Aorta (tissue), 5 donors: ENCODE results near the gene MAD1L1. TPM values are rescaled to one million over a fixed set of nuclear protein-coding genes. Genes with fewer than 3 reads are reported as not detected.

Source experiments
- ATAC-seq: fragments of 200-7000 bp; cut with Tn5 transposase; one replicate; pipeline ENCODE4 v1.9.1; 2022; ENCODE audit warnings: moderate library complexity; ENCODE audit not compliant: low FRiP score
- DNase-seq, 2 donors: peaks; one replicate each; pipeline ENCODE4 v3.0.0-alpha.2; 2020
- H3K27ac ChIP-seq, 2 donors: one replicate each; pipeline ENCODE4 v1.5.1; 2013; ENCODE audit warnings: low read length in 2 of 2, mild to moderate bottlenecking in 2 of 2, moderate library complexity in 2 of 2, control low read depth in 1 of 2, inconsistent platforms in 1 of 2, low read depth in 1 of 2
- H3K27me3 ChIP-seq, 2 donors: one replicate each; pipeline ENCODE4 v1.6.1; 2013; ENCODE audit warnings: control low read depth in 1 of 2, low read length in 1 of 2, mild to moderate bottlenecking in 1 of 2, moderate library complexity in 1 of 2; ENCODE audit not compliant: insufficient read depth in 2 of 2, control insufficient read depth in 1 of 2
- H3K36me3 ChIP-seq, 2 donors: one replicate each; pipeline ENCODE4 v1.6.1; 2013; ENCODE audit warnings: control low read depth in 1 of 2, low read length in 1 of 2, mild to moderate bottlenecking in 1 of 2; ENCODE audit not compliant: insufficient read depth in 2 of 2, control insufficient read depth in 1 of 2
- H3K4me1 ChIP-seq, 2 donors: one replicate each; pipeline ENCODE4 v1.6.1; 2013; ENCODE audit warnings: low read length in 2 of 2, control low read depth in 1 of 2, mild to moderate bottlenecking in 1 of 2, moderate library complexity in 1 of 2; ENCODE audit not compliant: insufficient read depth in 2 of 2, control insufficient read depth in 1 of 2
- H3K4me3 ChIP-seq, 2 donors: one replicate each; pipeline ENCODE4 v1.5.1; 2013; ENCODE audit warnings: low read length in 2 of 2, control low read depth in 1 of 2, mild to moderate bottlenecking in 1 of 2
- H3K9me3 ChIP-seq: one replicate; pipeline ENCODE4 v1.6.1; 2013; ENCODE audit warnings: mild to moderate bottlenecking, low read length; ENCODE audit not compliant: control insufficient read depth
- WGBS, 2 donors: extraction: QIAGEN DNeasy Blood & Tissue Kit; methylation state at CpG; one replicate each; pipeline ENCODE4 v1.1.7; 2013; 5-methylcytosine and 5-hydroxymethylcytosine counted together
- intact Hi-C, 2 donors: fragments of 100-400 bp; cut with DNase I; formaldehyde crosslinking; loops; one replicate each; pipeline versions ENCODE4 v1.14.2 to v1.15.0; 2022
- polyA plus RNA-seq, 2 donors: library from polyadenylated mRNA; stranded (reverse); fragments of 200-250 nt; gene quantifications; one replicate each; pipeline ENCODE4 v1.2.3, GENCODE V29; 2013
- total RNA-seq, 2 donors: library from RNA; stranded (reverse); fragmentation: NEBNext Ultra II Directional; extraction: Animal tissue kit (Norgen Biotek cat#: 25700); gene quantifications; one replicate each; pipeline ENCODE4 v1.2.1, GENCODE V29; 2021
- donor health status: healthy with polysubstance abuse.
- donor health status: Bipolar disorder and iron deficiency.
- donor health status: DM: no; HTN: no; CAD: no.
- donor health status: DM: no; HTN: no; CAD: no.
- donor health status: DM: yes; HTN: yes; CAD: no.

MAD1L1 gene
- total and polyA plus RNA-seq, 4 donors: 14.8 to 35.8 (median 20.2) TPM

- DNase-seq (peak; percentile 11 to 53), ATAC-seq (no peak)
- H3K36me3 ChIP-seq: no peaks in the 10 kb centered on the region
- no peak overlapping the region for H3K27ac ChIP-seq
- H3K4me3 ChIP-seq: no peak overlapping the region
- intact Hi-C loops: no loop called here
- no peaks in the 10 kb centered on the region for H3K27me3 ChIP-seq
- WGBS, 2 donors: 87 to 98% methylated on average over 9 of the region's 9 CpGs
- peaks cover 0 to 2% of the 10 kb centered on the region in 2 donors for H3K4me1 ChIP-seq
- H3K9me3 ChIP-seq: no peaks in the 10 kb centered on the region
Observed at GRCh38 chr7:2152646-2153045, 80.1 kb downstream of the MAD1L1 start.

DNA sequence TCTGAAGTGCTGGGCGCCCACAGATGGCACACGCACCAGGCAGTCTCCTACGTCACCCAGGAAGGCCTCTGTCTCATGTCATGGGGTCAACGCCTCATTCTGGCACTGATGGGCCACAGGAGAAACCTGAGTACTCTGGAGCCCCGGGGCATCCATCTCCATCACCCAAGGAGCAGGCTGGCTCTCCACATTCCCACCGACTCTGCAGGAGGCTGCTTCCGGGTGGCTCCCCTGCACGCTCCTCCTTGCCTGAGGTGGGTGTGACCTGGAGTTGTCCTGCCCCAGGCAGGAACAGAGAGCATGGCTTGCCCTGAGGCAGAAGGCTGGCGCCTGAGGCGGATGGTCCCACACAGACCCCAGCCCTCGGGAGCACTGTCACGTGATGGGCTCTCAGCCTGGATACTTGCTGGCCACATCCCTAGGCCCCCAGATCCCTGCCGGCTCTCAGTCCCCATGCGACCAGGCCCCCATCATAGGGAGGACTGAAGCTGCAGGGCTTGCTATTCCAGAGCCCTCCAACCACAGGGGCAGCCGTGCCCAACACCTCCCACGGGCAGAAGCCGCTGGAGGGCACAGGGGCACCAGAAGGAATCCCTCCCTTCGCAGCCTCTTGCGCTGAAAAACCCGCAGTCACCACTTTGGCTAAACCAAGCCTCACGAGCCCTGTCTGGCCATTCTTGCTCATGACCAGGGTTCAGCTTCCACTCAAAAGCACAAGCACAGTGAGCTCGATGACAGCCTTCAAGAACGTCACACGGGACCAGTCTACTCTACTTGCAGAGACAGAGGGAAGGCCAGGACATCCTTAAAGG is 80.7 kb downstream of the MAD1L1 start:
- Histone ChIP-seq H3K27ac (no peak overlapping the region), H3K4me3 (no peak overlapping the region), H3K9me3 (no peaks in the 10 kb centered on the region), H3K27me3 (no peaks in the 10 kb centered on the region), H3K4me1 (no peaks in the 10 kb centered on the region), H3K36me3 (no peaks in the 10 kb centered on the region)
- ATAC-seq: no peak
- intact Hi-C loops: no loop called here
- WGBS, 2 donors: 94 to 96% methylated on average over 24 of the region's 24 CpGs
- DNase-seq: peak; percentile 9 to 61

DNA sequence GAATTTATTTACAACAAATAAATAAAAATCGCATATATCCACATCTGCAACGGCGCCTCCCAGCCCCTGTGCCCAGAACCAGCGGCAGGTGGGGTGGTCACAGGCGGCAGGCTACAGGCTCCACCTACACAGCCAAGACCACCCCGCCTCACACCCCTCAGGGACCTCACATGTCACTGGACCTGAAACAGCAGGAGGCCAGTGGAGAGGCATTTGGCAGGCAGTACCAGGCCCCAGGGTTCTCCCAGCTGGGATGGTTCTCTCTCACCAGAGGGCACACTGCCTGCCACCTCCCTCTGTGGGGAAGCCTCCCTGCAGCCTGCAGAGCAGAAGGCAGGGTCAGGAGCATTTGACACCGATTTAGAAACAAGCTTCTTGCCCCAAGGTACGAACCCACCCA is 81.5 kb downstream of the MAD1L1 start:
- Histone ChIP-seq H3K27ac (no peak overlapping the region), H3K27me3 (no peaks in the 10 kb centered on the region), H3K4me1 (no peaks in the 10 kb centered on the region), H3K4me3 (no peak overlapping the region), H3K9me3 (no peaks in the 10 kb centered on the region), H3K36me3 (no peaks in the 10 kb centered on the region)
- intact Hi-C loops: no loop called here
- WGBS, 2 donors: 89 to 90% methylated on average over 8 of the region's 8 CpGs
- no peak for DNase-seq
- no peak for ATAC-seq

GRCh38 chr7:2150445-2150815 is 82.3 kb downstream of the MAD1L1 start:
- intact Hi-C loops: no loop called here
- no peak for ATAC-seq
- H3K9me3 ChIP-seq: no peaks in the 10 kb centered on the region
- no peak overlapping the region for H3K4me3 ChIP-seq
- DNase-seq: no peak
- no peaks in the 10 kb centered on the region for H3K27me3 ChIP-seq
- H3K27ac ChIP-seq: no peak overlapping the region
- H3K4me1 ChIP-seq: no peaks in the 10 kb centered on the region
- whole genome bisulfite sequencing, 2 donors: 96 to 99% methylated on average over 10 of the region's 10 CpGs
- H3K36me3 ChIP-seq: no peaks in the 10 kb centered on the region

DNA sequence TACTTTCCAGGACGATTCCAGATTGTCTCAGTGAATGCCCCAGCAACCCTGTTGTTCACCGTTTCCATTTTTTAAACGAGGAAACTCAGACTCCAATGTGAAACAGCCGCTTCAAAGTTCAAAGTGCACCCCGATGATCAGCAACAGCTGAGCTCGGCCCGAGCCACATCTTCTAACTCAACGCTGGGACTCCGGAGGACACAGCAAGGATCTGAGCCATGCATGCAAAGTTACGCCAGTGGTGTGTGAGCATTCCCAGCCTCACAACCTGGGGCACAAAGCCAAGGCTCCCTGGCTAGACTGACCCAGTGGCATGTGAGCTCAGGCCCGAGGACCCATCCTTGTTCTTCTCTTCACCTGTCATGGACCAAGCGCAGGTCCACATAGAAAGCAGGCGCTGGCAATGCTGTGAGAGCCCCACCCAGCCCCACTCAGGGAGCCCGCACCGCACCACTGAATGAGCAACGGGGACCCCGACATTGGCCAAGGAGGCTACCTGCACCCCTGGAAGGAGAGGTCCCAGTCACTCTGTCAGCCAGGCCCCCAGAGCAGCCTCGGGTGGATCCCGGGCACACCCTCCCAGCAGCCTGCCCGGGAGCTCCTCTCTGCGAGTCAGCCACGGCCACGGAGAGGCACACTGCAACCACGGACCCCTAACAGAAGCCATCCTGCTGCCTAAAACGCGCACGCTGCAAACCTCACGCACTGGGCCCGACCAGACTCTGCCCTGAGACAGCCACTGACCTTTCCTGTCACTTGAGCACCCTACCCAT is 82.9 kb downstream of the MAD1L1 start:
- ATAC-seq (peak; percentile 9), DNase-seq (no peak)
- Histone ChIP-seq H3K36me3 (no peaks in the 10 kb centered on the region), H3K4me1 (no peaks in the 10 kb centered on the region), H3K4me3 (no peak overlapping the region), H3K27me3 (no peaks in the 10 kb centered on the region), H3K27ac (no peak overlapping the region), H3K9me3 (no peaks in the 10 kb centered on the region)
- WGBS, 2 donors: 95 to 96% methylated on average over 27 to 29 of the region's 29 CpGs
- intact Hi-C loops: no loop called here

- no peaks in the 10 kb centered on the region for H3K9me3 ChIP-seq
- H3K36me3 ChIP-seq: no peaks in the 10 kb centered on the region
- ATAC-seq (no peak), DNase-seq (no peak)
- no peak overlapping the region for H3K4me3 ChIP-seq
- H3K4me1 ChIP-seq: no peaks in the 10 kb centered on the region
- WGBS, 2 donors: 97% methylated on average over 7 of the region's 7 CpGs
- no peak overlapping the region for H3K27ac ChIP-seq
- intact Hi-C loops: no loop called here
- no peaks in the 10 kb centered on the region for H3K27me3 ChIP-seq
Observed at GRCh38 chr7:2148814-2149213, 83.9 kb downstream of the MAD1L1 start.

GRCh38 chr7:2148189-2148588 is 84.6 kb downstream of the MAD1L1 start:
- WGBS, 2 donors: 94 to 95% methylated on average over 11 of the region's 11 CpGs
- no peak overlapping the region for H3K4me3 ChIP-seq
- H3K9me3 ChIP-seq: no peaks in the 10 kb centered on the region
- ATAC-seq: no peak
- H3K27ac ChIP-seq: no peak overlapping the region
- H3K27me3 ChIP-seq: no peaks in the 10 kb centered on the region
- no peak for DNase-seq
- H3K4me1 ChIP-seq: no peaks in the 10 kb centered on the region
- intact Hi-C loops: no loop called here
- no peaks in the 10 kb centered on the region for H3K36me3 ChIP-seq

DNA sequence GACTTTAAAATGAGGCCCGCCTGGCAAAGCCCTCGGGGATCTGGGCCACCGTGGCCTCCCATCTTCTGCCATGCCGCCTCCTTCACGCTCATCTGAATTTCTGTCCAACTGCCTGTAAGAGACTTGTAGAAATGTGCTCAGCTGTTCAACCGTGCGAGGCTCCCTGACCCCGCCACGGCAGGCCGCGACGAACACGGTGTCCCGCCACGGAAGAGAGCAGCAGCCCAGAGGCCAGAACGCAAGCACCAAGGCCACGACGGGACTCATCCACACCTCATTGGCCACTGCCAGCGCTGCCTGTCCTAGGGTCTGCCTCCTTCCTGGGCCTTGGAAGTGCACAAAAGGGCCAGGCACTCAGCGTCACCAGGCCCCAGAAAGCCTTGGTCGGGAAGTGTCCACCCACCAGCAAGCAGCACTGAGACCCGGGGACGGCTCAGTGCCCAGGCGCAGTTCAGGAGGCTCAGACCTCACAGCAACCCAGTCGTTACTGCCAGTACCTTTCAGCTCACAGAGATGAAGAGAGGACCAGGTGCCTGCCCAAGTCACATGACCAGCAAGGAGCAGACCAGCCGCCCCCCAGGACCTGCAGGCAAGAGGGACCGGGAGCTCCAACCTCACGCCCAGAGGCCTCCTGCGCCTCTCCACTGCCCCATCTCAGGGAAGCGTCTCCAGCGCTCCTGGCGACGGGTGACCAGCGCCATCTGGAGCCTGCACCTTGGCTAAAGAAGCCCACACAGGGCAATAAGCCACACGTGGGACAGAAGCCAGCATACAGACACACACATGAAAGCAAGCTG is 85.9 kb downstream of the MAD1L1 start:
- Histone ChIP-seq H3K36me3 (no peaks in the 10 kb centered on the region), H3K27ac (no peak overlapping the region), H3K4me3 (no peak overlapping the region), H3K4me1 (no peaks in the 10 kb centered on the region), H3K9me3 (no peaks in the 10 kb centered on the region), H3K27me3 (no peaks in the 10 kb centered on the region)
- intact Hi-C loops: no loop called here
- DNase-seq (no peak), ATAC-seq (no peak)
- WGBS, 2 donors: 94 to 95% methylated on average over 35 of the region's 35 CpGs
